ENCODE measurements around the gene NRG3. TPM values are rescaled to one million over a fixed set of nuclear protein-coding genes. Genes with fewer than 3 reads are reported as not detected.

NRG3 gene
- total RNA-seq, 1 experiment from 2014 or later, result 0.08 TPM

DNA sequence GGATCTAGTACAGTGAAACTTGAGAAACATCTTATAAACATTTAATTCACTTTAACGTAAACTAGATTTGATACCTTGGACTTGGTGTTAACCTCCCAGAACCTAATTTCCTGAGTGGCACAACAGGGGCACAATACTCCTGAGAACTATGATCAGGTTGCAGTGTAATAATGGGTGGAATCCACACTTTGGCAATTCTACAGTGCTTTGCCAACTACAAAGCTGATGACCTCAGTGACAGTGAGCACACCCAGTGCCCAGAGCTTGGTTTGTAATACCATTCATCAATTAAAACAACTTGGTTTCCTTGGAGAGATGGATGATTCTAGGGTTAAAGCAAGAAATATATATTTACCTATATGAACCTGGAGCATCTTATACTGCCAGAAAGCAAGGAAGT, 379.2 kb downstream of the NRG3 start:
- in situ Hi-C loops (cut with HindIII; ENCODE audit: low pct_unique_long_range_greater_than_20kb, low sequenced_read_pairs), result no loop called here
- intact Hi-C loops (cut with micrococcal nuclease; ENCODE audit: unreplicated experiment), result no loop called here
- Histone ChIP-seq H3K36me3 (ENCODE audit: control insufficient read depth, insufficient read depth, low read length) (no peaks in the 10 kb centered on the region), H3K9me3 (ENCODE audit: control insufficient read depth, insufficient read depth, low read depth, low read length) (no peaks in the 10 kb centered on the region), H3K4me3 (ENCODE audit: low read depth in 2 of 2, low read length in 2 of 2) (no peak overlapping the region), H3K27me3 (ENCODE audit: control insufficient read depth, insufficient read depth, low read length) (no peaks in the 10 kb centered on the region), H3K4me1 (ENCODE audit: control insufficient read depth, insufficient read depth, low read length) (no peaks in the 10 kb centered on the region), H3K27ac (ENCODE audit: low read length) (no peak overlapping the region)
- no peak for ATAC-seq
- CTCF ChIA-PET, result no interaction called here
- BruUV-seq (replicated peaks), result no TSS peak
- DNase-seq (ENCODE audit: low read depth, low spot score), result no peak
- POLR2A ChIA-PET, result no interaction called here
- TF ChIP-seq POLR2AphosphoS5 (IDR thresholded peaks at IDR 0.05; ENCODE audit: low read depth, low read length), result no peak
- no peak for TF ChIP-seq SIN3A (IDR thresholded peaks at IDR 0.05; ENCODE audit: borderline replicate concordance, insufficient read depth, low read depth, low read length)
- no peak for TF ChIP-seq TCF7L2 (IDR thresholded peaks at IDR 0.05; ENCODE audit: low read depth, low read length)
- TF ChIP-seq, protein P1, sequence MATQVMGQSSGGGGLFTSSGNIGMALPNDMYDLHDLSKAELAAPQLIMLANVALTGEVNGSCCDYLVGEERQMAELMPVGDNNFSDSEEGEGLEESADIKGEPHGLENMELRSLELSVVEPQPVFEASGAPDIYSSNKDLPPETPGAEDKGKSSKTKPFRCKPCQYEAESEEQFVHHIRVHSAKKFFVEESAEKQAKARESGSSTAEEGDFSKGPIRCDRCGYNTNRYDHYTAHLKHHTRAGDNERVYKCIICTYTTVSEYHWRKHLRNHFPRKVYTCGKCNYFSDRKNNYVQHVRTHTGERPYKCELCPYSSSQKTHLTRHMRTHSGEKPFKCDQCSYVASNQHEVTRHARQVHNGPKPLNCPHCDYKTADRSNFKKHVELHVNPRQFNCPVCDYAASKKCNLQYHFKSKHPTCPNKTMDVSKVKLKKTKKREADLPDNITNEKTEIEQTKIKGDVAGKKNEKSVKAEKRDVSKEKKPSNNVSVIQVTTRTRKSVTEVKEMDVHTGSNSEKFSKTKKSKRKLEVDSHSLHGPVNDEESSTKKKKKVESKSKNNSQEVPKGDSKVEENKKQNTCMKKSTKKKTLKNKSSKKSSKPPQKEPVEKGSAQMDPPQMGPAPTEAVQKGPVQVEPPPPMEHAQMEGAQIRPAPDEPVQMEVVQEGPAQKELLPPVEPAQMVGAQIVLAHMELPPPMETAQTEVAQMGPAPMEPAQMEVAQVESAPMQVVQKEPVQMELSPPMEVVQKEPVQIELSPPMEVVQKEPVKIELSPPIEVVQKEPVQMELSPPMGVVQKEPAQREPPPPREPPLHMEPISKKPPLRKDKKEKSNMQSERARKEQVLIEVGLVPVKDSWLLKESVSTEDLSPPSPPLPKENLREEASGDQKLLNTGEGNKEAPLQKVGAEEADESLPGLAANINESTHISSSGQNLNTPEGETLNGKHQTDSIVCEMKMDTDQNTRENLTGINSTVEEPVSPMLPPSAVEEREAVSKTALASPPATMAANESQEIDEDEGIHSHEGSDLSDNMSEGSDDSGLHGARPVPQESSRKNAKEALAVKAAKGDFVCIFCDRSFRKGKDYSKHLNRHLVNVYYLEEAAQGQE (IDR thresholded peaks at IDR 0.05; ENCODE audit: insufficient read depth in 1 of 2, low read depth in 2 of 2, low read length in 1 of 2), result no peak
- TF ChIP-seq, protein P2, sequence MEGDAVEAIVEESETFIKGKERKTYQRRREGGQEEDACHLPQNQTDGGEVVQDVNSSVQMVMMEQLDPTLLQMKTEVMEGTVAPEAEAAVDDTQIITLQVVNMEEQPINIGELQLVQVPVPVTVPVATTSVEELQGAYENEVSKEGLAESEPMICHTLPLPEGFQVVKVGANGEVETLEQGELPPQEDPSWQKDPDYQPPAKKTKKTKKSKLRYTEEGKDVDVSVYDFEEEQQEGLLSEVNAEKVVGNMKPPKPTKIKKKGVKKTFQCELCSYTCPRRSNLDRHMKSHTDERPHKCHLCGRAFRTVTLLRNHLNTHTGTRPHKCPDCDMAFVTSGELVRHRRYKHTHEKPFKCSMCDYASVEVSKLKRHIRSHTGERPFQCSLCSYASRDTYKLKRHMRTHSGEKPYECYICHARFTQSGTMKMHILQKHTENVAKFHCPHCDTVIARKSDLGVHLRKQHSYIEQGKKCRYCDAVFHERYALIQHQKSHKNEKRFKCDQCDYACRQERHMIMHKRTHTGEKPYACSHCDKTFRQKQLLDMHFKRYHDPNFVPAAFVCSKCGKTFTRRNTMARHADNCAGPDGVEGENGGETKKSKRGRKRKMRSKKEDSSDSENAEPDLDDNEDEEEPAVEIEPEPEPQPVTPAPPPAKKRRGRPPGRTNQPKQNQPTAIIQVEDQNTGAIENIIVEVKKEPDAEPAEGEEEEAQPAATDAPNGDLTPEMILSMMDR (IDR thresholded peaks at IDR 0.05), result no peak

DNA sequence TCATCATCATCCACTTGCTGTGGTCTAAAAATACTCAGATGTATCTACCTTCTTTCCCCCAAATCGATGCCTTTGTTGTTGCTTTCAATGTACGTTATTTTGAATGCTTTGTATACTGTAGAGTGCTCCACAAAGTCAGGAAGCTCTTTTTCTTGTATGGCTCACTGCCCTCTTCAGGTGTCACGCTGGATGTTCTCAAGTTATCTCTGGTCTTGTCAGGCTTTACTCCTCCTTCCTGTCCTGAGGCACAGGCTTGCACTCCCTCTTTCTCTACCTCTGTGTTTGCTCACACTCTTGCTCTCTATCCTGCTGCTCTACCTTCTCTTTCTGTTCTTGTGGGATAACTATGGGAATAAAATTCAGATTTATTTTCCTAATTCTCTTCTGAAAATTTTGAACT, 381.3 kb downstream of the NRG3 start:
- H3K27ac ChIP-seq (ENCODE audit: low read length), result no peak overlapping the region
- H3K27me3 ChIP-seq (ENCODE audit: control insufficient read depth, insufficient read depth, low read length), result no peaks in the 10 kb centered on the region
- in situ Hi-C loops (cut with HindIII; ENCODE audit: low pct_unique_long_range_greater_than_20kb, low sequenced_read_pairs) (no loop called here), intact Hi-C loops (cut with micrococcal nuclease; ENCODE audit: unreplicated experiment) (no loop called here)
- ChIA-PET CTCF (no interaction called here), POLR2A (no interaction called here)
- ATAC-seq (no peak), DNase-seq (ENCODE audit: low read depth, low spot score) (no peak)
- BruUV-seq (replicated peaks), result no TSS peak
- H3K4me1 ChIP-seq (ENCODE audit: control insufficient read depth, insufficient read depth, low read length), result no peaks in the 10 kb centered on the region
- H3K36me3 ChIP-seq (ENCODE audit: control insufficient read depth, insufficient read depth, low read length), result no peaks in the 10 kb centered on the region
- H3K4me3 ChIP-seq (ENCODE audit: low read depth in 2 of 2, low read length in 2 of 2), result no peak overlapping the region
- no peaks in the 10 kb centered on the region for H3K9me3 ChIP-seq (ENCODE audit: control insufficient read depth, insufficient read depth, low read depth, low read length)
- no peak for TF ChIP-seq SIN3A (IDR thresholded peaks at IDR 0.05; ENCODE audit: borderline replicate concordance, insufficient read depth, low read depth, low read length)
- TF ChIP-seq, protein P1 (IDR thresholded peaks at IDR 0.05; ENCODE audit: insufficient read depth in 1 of 2, low read depth in 2 of 2, low read length in 1 of 2), result no peak
- TF ChIP-seq, protein P2 (IDR thresholded peaks at IDR 0.05), result no peak
- no peak for TF ChIP-seq POLR2AphosphoS5 (IDR thresholded peaks at IDR 0.05; ENCODE audit: low read depth, low read length)

All from Panc1 (cell line).